DOHH2 (cell line): Measurements from ENCODE around the gene C1QTNF4.

ENCODE experiments used
- H3F3A ChIP-seq: fragments of 200-600 bp; sonication (generic), shearing (Covaris generic); 2 replicates; pipeline ENCODE4 v1.6.0; 2016; ENCODE audit warnings: antibody characterized with exemption, mild to moderate bottlenecking; ENCODE audit not compliant: control insufficient read depth, insufficient read depth
- H3K27ac ChIP-seq: fragments of 200-600 bp; sonication (generic); 2 replicates; pipeline ENCODE4 v1.5.1; 2014; ENCODE audit warnings: low read depth, mild to moderate bottlenecking, low read length, moderate library complexity
- H3K27me3 ChIP-seq: fragments of 200-600 bp; sonication (generic); 2 replicates; pipeline ENCODE4 v1.6.1; 2014; ENCODE audit warnings: mild to moderate bottlenecking, low read length, mixed read lengths; ENCODE audit not compliant: control insufficient read depth
- H3K36me3 ChIP-seq: fragments of 200-600 bp; sonication (generic); 2 replicates; pipeline ENCODE4 v1.6.1; 2014; ENCODE audit warnings: mild to moderate bottlenecking, low read length, moderate library complexity, mixed read lengths; ENCODE audit not compliant: control insufficient read depth
- H3K4me1 ChIP-seq: fragments of 200-600 bp; sonication (generic); 2 replicates; pipeline ENCODE4 v1.6.1; 2014; ENCODE audit warnings: mild to moderate bottlenecking, low read length, mixed read lengths; ENCODE audit not compliant: control insufficient read depth
- H3K4me2 ChIP-seq: fragments of 200-600 bp; sonication (generic); 2 replicates; pipeline ENCODE4 v1.6.0; 2014; ENCODE audit warnings: mild to moderate bottlenecking, low read length, moderate library complexity
- H3K4me3 ChIP-seq: fragments of 200-600 bp; sonication (generic); 2 replicates; pipeline ENCODE4 v1.5.1; 2014; ENCODE audit warnings: mild to moderate bottlenecking, low read length, mixed read lengths
- H3K79me2 ChIP-seq: fragments of 200-600 bp; sonication (generic); 2 replicates; pipeline ENCODE4 v1.6.1; 2014; ENCODE audit warnings: mild to moderate bottlenecking, low read length, mixed read lengths; ENCODE audit not compliant: control insufficient read depth
- H3K9me2 ChIP-seq: fragments of 200-600 bp; sonication (generic); replicated peaks from 2 replicates; pipeline ENCODE4 v1.6.1; 2014; ENCODE audit warnings: mild to moderate bottlenecking, low read length, mixed read lengths; ENCODE audit not compliant: control insufficient read depth
- H3K9me3 ChIP-seq: fragments of 200-600 bp; sonication (generic); 2 replicates; pipeline ENCODE4 v1.6.1; 2014; ENCODE audit warnings: antibody characterized with exemption, low read length, mixed read lengths; ENCODE audit not compliant: control insufficient read depth, insufficient read depth
- H4K20me1 ChIP-seq: fragments of 200-600 bp; sonication (generic); 2 replicates; pipeline ENCODE4 v1.6.0; 2014; ENCODE audit warnings: low read depth, mild to moderate bottlenecking, antibody characterized with exemption, low read length, moderate library complexity; ENCODE audit not compliant: control insufficient read depth, insufficient read depth
- CTCF ChIP-seq: fragments of 200-600 bp; sonication (generic); IDR thresholded peaks from one replicate; pipeline ENCODE4 v1.5.1; 2014; ENCODE audit warnings: antibody characterized with exemption, mild to moderate bottlenecking, low read depth, low read length; ENCODE audit not compliant: poor library complexity, severe bottlenecking
- EZH2phosphoT487 ChIP-seq: fragments of 200-600 bp; sonication (generic); IDR thresholded peaks from 2 replicates; pipeline ENCODE4 v1.6.1; 2017; ENCODE audit warnings: borderline replicate concordance, mild to moderate bottlenecking, antibody characterized with exemption, low read length, moderate library complexity, mixed read lengths

The C1QTNF4 gene

GRCh38 chr11:47631473-47631872 lies 37.3 kb upstream of the C1QTNF4 start:
- H4K20me1 ChIP-seq = no peaks in the 10 kb centered on the region
- no peaks in the 10 kb centered on the region for H3K9me2 ChIP-seq
- H3K9me3 ChIP-seq = no peaks in the 10 kb centered on the region
- H3K27ac ChIP-seq = no peak overlapping the region
- H3K4me2 ChIP-seq = no peak overlapping the region
- no peaks in the 10 kb centered on the region for H3K27me3 ChIP-seq
- H3K4me3 ChIP-seq = no peak overlapping the region
- no peaks in the 10 kb centered on the region for H3K79me2 ChIP-seq
- TF ChIP-seq CTCF = no peak
- TF ChIP-seq EZH2phosphoT487 = no peak
- H3K4me1 ChIP-seq = no peaks in the 10 kb centered on the region
- peaks cover 3% of the 10 kb centered on the region; the same call in 1 of the 2 replicates for H3F3A ChIP-seq
- peaks cover 71% of the 10 kb centered on the region for H3K36me3 ChIP-seq

DNA sequence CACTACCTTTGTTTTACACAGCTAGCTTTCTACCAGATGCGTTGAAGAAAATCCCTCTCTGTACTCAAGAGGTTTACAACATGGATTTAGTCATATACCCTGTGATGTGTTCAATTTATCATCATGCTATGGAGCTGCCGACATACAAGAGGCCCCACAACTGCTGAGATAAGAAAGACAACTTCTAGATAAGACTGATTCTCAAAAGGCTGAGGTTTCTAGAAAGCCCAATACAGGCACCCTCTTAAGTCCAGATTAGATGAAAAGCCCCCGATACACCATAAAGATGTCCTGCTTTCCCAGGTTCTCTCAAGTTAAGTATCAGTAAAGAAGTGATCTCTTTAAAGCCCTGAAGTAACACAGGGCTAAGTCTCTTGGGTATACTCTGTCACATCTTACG lies 33.8 kb upstream of the C1QTNF4 start:
- H3K4me1 ChIP-seq = no peaks in the 10 kb centered on the region
- H3K79me2 ChIP-seq = no peaks in the 10 kb centered on the region
- H3K4me3 ChIP-seq = no peak overlapping the region
- H3K27ac ChIP-seq = no peak overlapping the region
- H3F3A ChIP-seq = peaks cover 3% of the 10 kb centered on the region; the same call in 1 of the 2 replicates
- H4K20me1 ChIP-seq = no peaks in the 10 kb centered on the region
- H3K27me3 ChIP-seq = no peaks in the 10 kb centered on the region
- H3K9me3 ChIP-seq = no peaks in the 10 kb centered on the region
- peaks cover 75% of the 10 kb centered on the region for H3K36me3 ChIP-seq
- H3K9me2 ChIP-seq = no peaks in the 10 kb centered on the region
- TF ChIP-seq EZH2phosphoT487 (no peak), CTCF (no peak)
- H3K4me2 ChIP-seq = no peak overlapping the region

- TF ChIP-seq EZH2phosphoT487 (no peak), CTCF (no peak)
- no peaks in the 10 kb centered on the region for H3K27me3 ChIP-seq
- H3F3A ChIP-seq = no peaks in the 10 kb centered on the region
- H3K4me1 ChIP-seq = no peaks in the 10 kb centered on the region
- no peaks in the 10 kb centered on the region for H3K9me2 ChIP-seq
- H3K27ac ChIP-seq = no peak overlapping the region
- no peak overlapping the region for H3K4me2 ChIP-seq
- no peaks in the 10 kb centered on the region for H3K9me3 ChIP-seq
- H4K20me1 ChIP-seq = no peaks in the 10 kb centered on the region
- H3K79me2 ChIP-seq = no peaks in the 10 kb centered on the region
- peaks cover 84% of the 10 kb centered on the region for H3K36me3 ChIP-seq
- no peak overlapping the region for H3K4me3 ChIP-seq
Measured at GRCh38 chr11:47626234-47626633, 32.0 kb upstream of the C1QTNF4 start.

- no peak overlapping the region for H3K4me3 ChIP-seq
- no peak overlapping the region for H3K27ac ChIP-seq
- H3K9me2 ChIP-seq = no peaks in the 10 kb centered on the region
- no peak overlapping the region for H3K4me2 ChIP-seq
- peaks cover 12% of the 10 kb centered on the region; the same call in 1 of the 2 replicates for H3F3A ChIP-seq
- H3K36me3 ChIP-seq = peaks cover 76% of the 10 kb centered on the region
- H4K20me1 ChIP-seq = no peaks in the 10 kb centered on the region
- no peaks in the 10 kb centered on the region for H3K27me3 ChIP-seq
- H3K9me3 ChIP-seq = no peaks in the 10 kb centered on the region
- H3K4me1 ChIP-seq = no peaks in the 10 kb centered on the region
- no peaks in the 10 kb centered on the region for H3K79me2 ChIP-seq
- no peak for TF ChIP-seq EZH2phosphoT487
- no peak for TF ChIP-seq CTCF
Measured at GRCh38 chr11:47620836-47621378, 26.7 kb upstream of the C1QTNF4 start.
